Liver (tissue), 9 donors: ENCODE data around the gene BLOC1S3. TPM values are rescaled to one million over a fixed set of nuclear protein-coding genes. Genes with fewer than 3 reads are reported as not detected.

Experiments used
- DNase-seq: peaks from one replicate; pipeline ENCODE4 v3.0.0-alpha.2; 2017; ENCODE audit warnings: low spot score
- H3K27ac ChIP-seq, 2 donors: one replicate each; pipeline ENCODE4 v1.7.0; 2013; ENCODE audit warnings: inconsistent platforms in 2 of 2, low read length in 2 of 2, control low read depth in 1 of 2, low read depth in 1 of 2, mild to moderate bottlenecking in 1 of 2
- H3K27me3 ChIP-seq, 4 donors: one replicate each; pipeline versions ENCODE4 v1.6.1 to v1.7.0; 2013; ENCODE audit warnings: low read length in 3 of 4, inconsistent platforms in 1 of 4, mild to moderate bottlenecking in 1 of 4, moderate library complexity in 1 of 4; ENCODE audit not compliant: control insufficient read depth in 4 of 4, insufficient read depth in 4 of 4
- H3K36me3 ChIP-seq, 4 donors: one replicate each; pipeline versions ENCODE4 v1.6.1 to v1.7.0; 2013; ENCODE audit warnings: low read length in 3 of 4, mild to moderate bottlenecking in 3 of 4, low read depth in 1 of 4, moderate library complexity in 1 of 4; ENCODE audit not compliant: control insufficient read depth in 4 of 4, insufficient read depth in 3 of 4
- H3K4me1 ChIP-seq, 4 donors: one replicate each; pipeline versions ENCODE4 v1.6.1 to v1.7.0; 2013; ENCODE audit warnings: low read length in 3 of 4, mild to moderate bottlenecking in 3 of 4, moderate library complexity in 1 of 4; ENCODE audit not compliant: control insufficient read depth in 4 of 4, insufficient read depth in 4 of 4
- H3K4me3 ChIP-seq, 3 donors: one replicate each; pipeline versions ENCODE4 v1.6.1 to v1.7.0; 2013; ENCODE audit warnings: low read length in 3 of 3, control low read depth in 1 of 3, low read depth in 1 of 3, mild to moderate bottlenecking in 1 of 3
- H3K9ac ChIP-seq, 2 donors: one replicate each; pipeline ENCODE4 v1.7.0; 2013; ENCODE audit warnings: low read length in 2 of 2, mild to moderate bottlenecking in 2 of 2, moderate library complexity in 2 of 2, control low read depth in 1 of 2, low read depth in 1 of 2
- H3K9me3 ChIP-seq, 4 donors: one replicate each; pipeline versions ENCODE4 v1.6.1 to v1.7.0; 2013; ENCODE audit warnings: low read length in 3 of 4; ENCODE audit not compliant: control insufficient read depth in 4 of 4
- EGR1 ChIP-seq, 2 donors: IDR thresholded peaks; 2 replicates each; pipeline ENCODE4 v1.6.1; 2016 to 2018; ENCODE audit warnings: antibody characterized with exemption in 2 of 2, low read depth in 2 of 2
- FOXA2 ChIP-seq: IDR thresholded peaks from 2 replicates; pipeline ENCODE4 v1.6.1; 2016; ENCODE audit warnings: antibody characterized with exemption
- GABPA ChIP-seq, 2 donors: IDR thresholded peaks in 1 of 2; conservative IDR thresholded peaks in 1 of 2; 2 replicates each; pipeline ENCODE4 v1.6.1; 2016; ENCODE audit warnings: antibody characterized with exemption in 2 of 2, mild to moderate bottlenecking in 1 of 2, moderate library complexity in 1 of 2
- HNF4G ChIP-seq: IDR thresholded peaks from 2 replicates; pipeline ENCODE4 v1.6.1; 2016; ENCODE audit warnings: antibody characterized with exemption
- NR2F2 ChIP-seq: IDR thresholded peaks from 2 replicates; pipeline ENCODE4 v1.6.1; 2016; ENCODE audit warnings: antibody characterized with exemption
- RAD21 ChIP-seq, 2 donors: IDR thresholded peaks; 2 replicates each; pipeline ENCODE4 v1.6.1; 2016; ENCODE audit warnings: antibody characterized with exemption in 2 of 2, mild to moderate bottlenecking in 2 of 2
- RXRA ChIP-seq, 2 donors: IDR thresholded peaks; 2 replicates each; pipeline ENCODE4 v1.6.1; 2017 to 2018; ENCODE audit warnings: antibody characterized with exemption in 2 of 2, mild to moderate bottlenecking in 1 of 2
- SP1 ChIP-seq: IDR thresholded peaks from 2 replicates; pipeline ENCODE4 v1.6.1; 2018; ENCODE audit warnings: antibody characterized with exemption, mild to moderate bottlenecking
- TAF1 ChIP-seq: conservative IDR thresholded peaks from 2 replicates; pipeline ENCODE4 v1.6.1; 2016; ENCODE audit warnings: antibody characterized with exemption, mild to moderate bottlenecking
- YY1 ChIP-seq: IDR thresholded peaks from 2 replicates; pipeline ENCODE4 v1.6.1; 2016; ENCODE audit warnings: antibody characterized with exemption, mild to moderate bottlenecking
- WGBS: extraction: QIAGEN DNeasy Blood & Tissue Kit; methylation state at CpG from one replicate; pipeline ENCODE4 v1.1.7; 2013; 5-methylcytosine and 5-hydroxymethylcytosine counted together
- polyA plus RNA-seq, 2 donors: library from polyadenylated mRNA; stranded (reverse) in 1 of 2; unstranded in 1 of 2; fragments of 200-250 nt in 1 of 2; fragments of >200 nt in 1 of 2; fragmentation: Nextera tagmentation in 1 of 2; extraction: Ambion mirVana in 1 of 2; gene quantifications; one replicate each; pipeline versions ENCODE4 v1.2.1 to v1.2.3, GENCODE V29; 2013 to 2015
- total RNA-seq, 2 donors: library from RNA; depleted of rRNA; stranded (reverse); fragments of >200 nt; gene quantifications; one replicate each; pipeline ENCODE4 v1.2.3, GENCODE V29; 2014
- TF ChIP-seq, protein P1 (sequence below): IDR thresholded peaks from 2 replicates; pipeline ENCODE4 v1.6.1; 2016; ENCODE audit warnings: antibody characterized with exemption, mild to moderate bottlenecking
- TF ChIP-seq, protein P2 (sequence below): IDR thresholded peaks from 2 replicates; pipeline ENCODE4 v1.6.1; 2016; ENCODE audit warnings: antibody characterized with exemption
- TF ChIP-seq, protein P3 (sequence below): IDR thresholded peaks from 2 replicates; pipeline ENCODE4 v1.6.1; 2016; ENCODE audit warnings: antibody characterized with exemption
- donor health status: healthy.
- donor health status: healthy.
- donor health status: healthy.
- donor health status: healthy.
- donor health status: healthy.

BLOC1S3 gene
- total and polyA plus RNA-seq, 4 donors = 2.7 to 4.6 (median 4.2) TPM

DNA sequence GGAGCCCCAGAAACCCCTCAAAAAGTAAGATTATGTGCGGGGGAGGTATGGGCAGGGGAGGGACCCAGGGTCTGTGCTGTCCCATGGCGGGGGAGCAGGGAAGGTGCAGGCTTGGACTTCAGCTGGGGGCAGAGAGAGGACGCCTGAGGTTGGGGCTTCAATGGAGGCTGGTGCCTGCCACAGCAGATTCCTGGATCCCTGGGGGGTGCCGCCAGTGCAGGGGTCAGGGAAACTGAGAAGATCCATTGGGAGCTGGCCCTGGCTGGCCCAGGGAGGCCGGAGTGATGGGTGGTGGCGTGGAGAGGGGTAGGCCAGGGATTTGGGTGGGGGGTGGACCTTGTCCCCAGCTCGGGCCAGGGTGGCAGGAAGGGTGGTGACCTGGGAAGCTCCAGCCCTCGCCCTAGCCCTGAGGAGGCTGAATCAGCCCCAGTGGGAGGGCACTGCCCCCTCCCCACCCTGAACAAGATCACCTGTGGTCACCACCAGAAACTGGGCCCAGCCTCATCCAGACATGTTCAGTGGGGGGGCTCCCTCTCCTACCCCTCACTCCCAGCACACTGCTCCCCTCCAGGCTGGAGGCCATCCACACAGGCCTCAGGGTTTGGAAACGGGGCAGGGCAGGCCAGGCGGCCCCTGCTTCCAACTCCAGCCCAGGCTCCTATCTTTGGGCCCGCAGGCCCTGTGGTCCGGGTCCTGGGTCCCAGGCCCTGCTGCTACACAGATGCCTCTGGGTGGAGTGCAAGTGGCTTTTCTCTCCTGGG lies 19.2 kb upstream of the BLOC1S3 start:
- TF ChIP-seq RXRA (IDR thresholded peaks at IDR 0.05) (no peak), EGR1 (IDR thresholded peaks at IDR 0.05; ENCODE audit: low read depth in 2 of 2) (no peak), HNF4G (no peak), NR2F2 (no peak), FOXA2 (no peak)
- TF ChIP-seq, protein P1, sequence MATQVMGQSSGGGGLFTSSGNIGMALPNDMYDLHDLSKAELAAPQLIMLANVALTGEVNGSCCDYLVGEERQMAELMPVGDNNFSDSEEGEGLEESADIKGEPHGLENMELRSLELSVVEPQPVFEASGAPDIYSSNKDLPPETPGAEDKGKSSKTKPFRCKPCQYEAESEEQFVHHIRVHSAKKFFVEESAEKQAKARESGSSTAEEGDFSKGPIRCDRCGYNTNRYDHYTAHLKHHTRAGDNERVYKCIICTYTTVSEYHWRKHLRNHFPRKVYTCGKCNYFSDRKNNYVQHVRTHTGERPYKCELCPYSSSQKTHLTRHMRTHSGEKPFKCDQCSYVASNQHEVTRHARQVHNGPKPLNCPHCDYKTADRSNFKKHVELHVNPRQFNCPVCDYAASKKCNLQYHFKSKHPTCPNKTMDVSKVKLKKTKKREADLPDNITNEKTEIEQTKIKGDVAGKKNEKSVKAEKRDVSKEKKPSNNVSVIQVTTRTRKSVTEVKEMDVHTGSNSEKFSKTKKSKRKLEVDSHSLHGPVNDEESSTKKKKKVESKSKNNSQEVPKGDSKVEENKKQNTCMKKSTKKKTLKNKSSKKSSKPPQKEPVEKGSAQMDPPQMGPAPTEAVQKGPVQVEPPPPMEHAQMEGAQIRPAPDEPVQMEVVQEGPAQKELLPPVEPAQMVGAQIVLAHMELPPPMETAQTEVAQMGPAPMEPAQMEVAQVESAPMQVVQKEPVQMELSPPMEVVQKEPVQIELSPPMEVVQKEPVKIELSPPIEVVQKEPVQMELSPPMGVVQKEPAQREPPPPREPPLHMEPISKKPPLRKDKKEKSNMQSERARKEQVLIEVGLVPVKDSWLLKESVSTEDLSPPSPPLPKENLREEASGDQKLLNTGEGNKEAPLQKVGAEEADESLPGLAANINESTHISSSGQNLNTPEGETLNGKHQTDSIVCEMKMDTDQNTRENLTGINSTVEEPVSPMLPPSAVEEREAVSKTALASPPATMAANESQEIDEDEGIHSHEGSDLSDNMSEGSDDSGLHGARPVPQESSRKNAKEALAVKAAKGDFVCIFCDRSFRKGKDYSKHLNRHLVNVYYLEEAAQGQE = no peak
- WGBS = 79% methylated on average over 12 of the region's 12 CpGs
- Histone ChIP-seq H3K9me3 (no peaks in the 10 kb centered on the region), H3K27ac (no peak overlapping the region), H3K27me3 (peaks cover 0 to 1% (median 0%) of the 10 kb centered on the region in 4 donors), H3K4me1 (peaks cover 0 to 10% (median 3%) of the 10 kb centered on the region in 4 donors), H3K9ac (no peak overlapping the region), H3K36me3 (no peaks in the 10 kb centered on the region), H3K4me3 (no peak overlapping the region)
- no peak for DNase-seq

DNA sequence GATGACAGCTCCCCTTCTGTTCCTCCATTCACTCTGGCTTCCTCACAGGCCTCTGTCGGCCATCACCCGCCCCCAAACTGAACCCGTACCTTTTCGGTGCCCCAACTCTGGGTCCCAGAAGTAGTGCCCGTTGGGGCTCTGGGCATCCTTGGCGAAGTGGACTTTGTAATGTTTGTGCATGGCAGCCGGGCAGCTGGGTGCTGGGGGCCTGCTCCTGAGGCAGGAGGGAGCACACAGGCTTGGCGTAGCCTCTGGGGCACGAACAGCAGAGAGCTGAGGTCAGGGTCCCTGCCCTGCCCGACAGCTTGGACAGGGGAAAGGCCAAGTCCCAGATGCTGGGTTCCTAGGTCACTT lies 18.6 kb upstream of the BLOC1S3 start:
- Histone ChIP-seq H3K9ac (no peak overlapping the region), H3K4me3 (no peak overlapping the region), H3K9me3 (no peaks in the 10 kb centered on the region), H3K36me3 (no peaks in the 10 kb centered on the region), H3K27ac (no peak overlapping the region), H3K4me1 (peaks cover 0 to 10% (median 3%) of the 10 kb centered on the region in 4 donors), H3K27me3 (no peaks in the 10 kb centered on the region)
- WGBS = 59% methylated on average over 10 of the region's 10 CpGs
- no peak for DNase-seq
- TF ChIP-seq TAF1 = no peak
- no peak for TF ChIP-seq HNF4G
- TF ChIP-seq, protein P2, sequence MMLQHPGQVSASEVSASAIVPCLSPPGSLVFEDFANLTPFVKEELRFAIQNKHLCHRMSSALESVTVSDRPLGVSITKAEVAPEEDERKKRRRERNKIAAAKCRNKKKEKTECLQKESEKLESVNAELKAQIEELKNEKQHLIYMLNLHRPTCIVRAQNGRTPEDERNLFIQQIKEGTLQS = no peak
- TF ChIP-seq, protein P3, sequence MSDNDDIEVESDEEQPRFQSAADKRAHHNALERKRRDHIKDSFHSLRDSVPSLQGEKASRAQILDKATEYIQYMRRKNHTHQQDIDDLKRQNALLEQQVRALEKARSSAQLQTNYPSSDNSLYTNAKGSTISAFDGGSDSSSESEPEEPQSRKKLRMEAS = no peak
- TF ChIP-seq RAD21 (IDR thresholded peaks at IDR 0.05) = no peak
- TF ChIP-seq GABPA (IDR thresholded peaks at IDR 0.05 in 1 of 2, conservative IDR thresholded peaks at IDR 0.05 in 1 of 2) = no peak
- TF ChIP-seq NR2F2 = no peak
- no peak for TF ChIP-seq EGR1 (IDR thresholded peaks at IDR 0.05; ENCODE audit: low read depth in 2 of 2)

DNA sequence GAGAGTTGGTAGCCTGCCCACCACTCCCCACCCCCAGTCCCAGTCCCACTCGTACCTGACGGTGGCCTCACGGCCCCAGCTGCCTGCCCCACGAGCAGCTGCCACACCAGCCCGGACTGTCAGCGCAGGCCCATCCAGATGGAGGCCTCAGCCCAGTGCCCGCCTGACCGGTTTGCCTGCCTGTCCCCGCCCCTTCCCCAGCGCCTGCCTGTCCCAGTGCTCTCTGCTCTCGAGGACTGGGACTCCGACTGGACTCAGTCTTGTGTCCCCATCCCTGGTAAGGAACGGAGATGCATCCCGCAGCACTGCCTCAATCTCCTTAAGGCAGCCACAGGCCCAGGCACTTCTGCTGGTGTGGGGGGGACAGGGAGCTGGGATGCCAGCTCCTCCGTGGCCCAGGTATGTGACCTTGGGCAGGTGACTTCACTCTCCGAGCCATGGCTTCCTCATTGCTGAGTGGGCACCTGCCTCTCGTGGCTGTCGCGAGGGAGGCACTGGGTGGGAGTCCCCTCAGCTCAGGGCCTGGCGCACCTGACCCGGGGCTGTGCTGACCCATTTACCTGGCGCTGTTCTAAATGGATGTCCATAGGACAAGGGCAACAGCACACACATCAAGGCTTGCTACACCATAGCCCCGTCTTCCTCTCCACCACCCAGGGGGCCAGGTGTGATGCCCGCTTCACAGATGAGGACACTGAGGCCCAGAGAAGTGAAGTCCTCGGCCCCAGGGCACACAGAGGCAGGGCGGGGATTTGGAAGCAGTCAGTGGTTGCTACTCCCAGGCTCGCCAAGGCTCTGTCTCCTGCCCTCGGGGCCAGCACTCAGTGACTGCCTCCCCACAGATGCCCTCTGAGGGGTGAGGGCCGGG lies 17.5 kb upstream of the BLOC1S3 start, which contains the start of gene NKPD1:
NKPD1 (minus strand) TSS at position 113 of the 868 bp plus-strand sequence. CDS start 832 bp downstream, outside the sequence.
- Histone ChIP-seq H3K27me3 (no peaks in the 10 kb centered on the region), H3K36me3 (no peaks in the 10 kb centered on the region), H3K9ac (no peak within 1 kb of the TSS), H3K9me3 (no peaks in the 10 kb centered on the region), H3K4me1 (peaks cover 0 to 10% (median 3%) of the 10 kb centered on the region in 4 donors), H3K27ac (no peak within 1 kb of the TSS), H3K4me3 (no peak within 1 kb of the TSS)
- DNase-seq = no peak
- WGBS = 50% methylated on average over 29 of the region's 29 CpGs
- TF ChIP-seq TAF1 = no peak
- no peak for TF ChIP-seq YY1
- no peak for TF ChIP-seq SP1
- TF ChIP-seq RAD21 (IDR thresholded peaks at IDR 0.05) = no peak
- no peak for TF ChIP-seq FOXA2
